G401 (cell line): Measurements from ENCODE around the gene NDUFS2. TPM values are rescaled to one million over a fixed set of nuclear protein-coding genes. Genes with fewer than 3 reads are reported as not detected.

Experiments
- DNase-seq: peaks from one replicate; pipeline ENCODE4 v3.0.0-alpha.2; 2015; ENCODE audit warnings: low spot score
- in situ Hi-C: cut with HindIII; loops from 2 replicates; pipeline ENCODE4 v1.10.0; 2016; ENCODE audit warnings: low sequenced_read_pairs, mixed read lengths
- total RNA-seq: library from RNA; depleted of rRNA; stranded (reverse); fragments of >200 nt; shearing (Covaris generic); gene quantifications from 2 replicates; pipeline ENCODE4 v1.2.3, GENCODE V29; 2014

The NDUFS2 gene
- total RNA-seq, 1 experiment from 2014 or later: 215 TPM

- in situ Hi-C loops: no loop called here
Measured at GRCh38 chr1:161191971-161192370, 10.2 kb upstream of the NDUFS2 start.

GRCh38 chr1:161192476-161193465 is 9.4 kb upstream of the NDUFS2 start:
- in situ Hi-C loops: no loop called here
- DNase-seq: peak; percentile 77

More at GRCh38 chr1:161191971-161192370, 10.2 kb upstream of the NDUFS2 start:
- no peak for DNase-seq

GRCh38 chr1:161193561-161194235 is 8.5 kb upstream of the NDUFS2 start:
- in situ Hi-C loops: no loop called here
- no peak for DNase-seq

GRCh38 chr1:161195171-161195570 is 7.0 kb upstream of the NDUFS2 start:
- no peak for DNase-seq
- in situ Hi-C loops: no loop called here

- in situ Hi-C loops: no loop called here
Measured at GRCh38 chr1:161196111-161196510, 6.1 kb upstream of the NDUFS2 start.

GRCh38 chr1:161196521-161197451 is 5.4 kb upstream of the NDUFS2 start:
- in situ Hi-C loops: no loop called here
- DNase-seq: no peak

More at GRCh38 chr1:161196111-161196510, 6.1 kb upstream of the NDUFS2 start:
- no peak for DNase-seq

GRCh38 chr1:161197560-161198193 is 4.5 kb upstream of the NDUFS2 start:
- no peak for DNase-seq
- in situ Hi-C loops: no loop called here

- in situ Hi-C loops: no loop called here
Measured at GRCh38 chr1:161198194-161198896, 3.8 kb upstream of the NDUFS2 start.

GRCh38 chr1:161198897-161199431 is 3.2 kb upstream of the NDUFS2 start, which contains the start of gene ADAMTS4:
Gene ADAMTS4, minus strand, starts transcription at chr1:161199054. Its CDS starts 427 bp downstream, at chr1:161198627.
- no peak for DNase-seq
- in situ Hi-C loops: no loop called here

More at GRCh38 chr1:161198194-161198896, 3.8 kb upstream of the NDUFS2 start:
- DNase-seq: no peak

GRCh38 chr1:161199506-161200139 is 2.5 kb upstream of the NDUFS2 start:
- DNase-seq: no peak
- in situ Hi-C loops: loop anchor here (25.0 kb wide), 1 partner anchor 188 kb away; no protein-coding TSS in a partner anchor

GRCh38 chr1:161200421-161200991 is 1.7 kb upstream of the NDUFS2 start:
- DNase-seq: no peak

GRCh38 chr1:161200992-161201835 is 953 bp upstream of the NDUFS2 start:
- no peak for DNase-seq
- in situ Hi-C loops: loop anchor here (25.0 kb wide), 1 partner anchor 186 kb away; no protein-coding TSS in a partner anchor

More at GRCh38 chr1:161200421-161200991, 1.7 kb upstream of the NDUFS2 start:
- in situ Hi-C loops: loop anchor here (25.0 kb wide), 1 partner anchor 187 kb away; no protein-coding TSS in a partner anchor

GRCh38 chr1:161206411-161207140 is 4.4 kb downstream of the NDUFS2 start:
- no peak for DNase-seq
- in situ Hi-C loops: loop anchor here (25.0 kb wide), 1 partner anchor 181 kb away; no protein-coding TSS in a partner anchor

- no peak for DNase-seq
- in situ Hi-C loops: loop anchor here (25.0 kb wide), 1 partner anchor 180 kb away; no protein-coding TSS in a partner anchor
Measured at GRCh38 chr1:161207173-161207572, 5.0 kb downstream of the NDUFS2 start.
